GM23338 (cell line): ENCODE data around the gene GAS6. TPM values are rescaled to one million over a fixed set of nuclear protein-coding genes. Genes with fewer than 3 reads are reported as not detected.

Source experiments
- ATAC-seq: fragments of 200-7000 bp; cut with Tn5 transposase; 3 replicates; pipeline ENCODE4 v1.9.1; 2020
- DNase-seq: peaks from one replicate; pipeline ENCODE4 v3.0.0-alpha.2; 2015; ENCODE audit warnings: low spot score
- H2AFZ ChIP-seq: fragments of 200-600 bp; sonication (generic); 2 replicates; pipeline ENCODE4 v1.8.0; 2016; ENCODE audit warnings: antibody characterized with exemption, mild to moderate bottlenecking, moderate library complexity
- H3F3A ChIP-seq: fragments of 200-600 bp; sonication (generic); replicated peaks from 2 replicates; pipeline ENCODE4 v1.8.0; 2017; ENCODE audit warnings: antibody characterized with exemption, mixed run types, low read depth
- H3K27ac ChIP-seq: fragments of 200-600 bp; sonication (generic); 2 replicates; pipeline ENCODE4 v1.6.1; 2016; ENCODE audit warnings: low read depth
- H3K27me3 ChIP-seq: fragments of 200-600 bp; sonication (generic); 2 replicates; pipeline ENCODE4 v1.8.0; 2016; ENCODE audit warnings: mild to moderate bottlenecking, mixed run types, moderate library complexity; ENCODE audit not compliant: insufficient read depth
- H3K36me3 ChIP-seq: fragments of 200-600 bp; sonication (generic); 2 replicates; pipeline ENCODE4 v1.8.0; 2016; ENCODE audit warnings: mild to moderate bottlenecking; ENCODE audit not compliant: insufficient read depth
- H3K4me1 ChIP-seq: fragments of 200-600 bp; sonication (generic); 2 replicates; pipeline ENCODE4 v1.8.0; 2016; ENCODE audit warnings: mild to moderate bottlenecking, moderate library complexity; ENCODE audit not compliant: insufficient read depth
- H3K4me2 ChIP-seq: fragments of 200-600 bp; sonication (generic); 2 replicates; pipeline ENCODE4 v1.7.1; 2017; ENCODE audit warnings: mixed run types
- H3K4me3 ChIP-seq: fragments of 200-600 bp; sonication (generic); 2 replicates; pipeline ENCODE4 v1.6.1; 2016; ENCODE audit warnings: mixed run types
- H3K79me2 ChIP-seq: fragments of 200-600 bp; sonication (generic); replicated peaks from 2 replicates; pipeline ENCODE4 v1.8.0; 2017; ENCODE audit warnings: mild to moderate bottlenecking; ENCODE audit not compliant: insufficient read depth
- H3K9me2 ChIP-seq: fragments of 200-600 bp; sonication (generic); 2 replicates; pipeline ENCODE4 v1.8.0; 2017; ENCODE audit not compliant: insufficient read depth
- H4K20me1 ChIP-seq: fragments of 200-600 bp; sonication (generic); replicated peaks from 2 replicates; pipeline ENCODE4 v1.8.0; 2017; ENCODE audit warnings: mild to moderate bottlenecking; ENCODE audit not compliant: insufficient read depth
- H3K27ac Mint-ChIP-seq: 2 replicates; pipeline ENCODE4 v1.8.0; 2020; ENCODE audit warnings: inconsistent platforms, mild to moderate bottlenecking, moderate library complexity, mixed read lengths
- H3K27me3 Mint-ChIP-seq: 3 replicates; pipeline ENCODE4 v1.8.0; 2022; ENCODE audit warnings: low read depth, mild to moderate bottlenecking, moderate library complexity, mixed read lengths, inconsistent platforms; ENCODE audit not compliant: insufficient read depth, poor library complexity
- H3K36me3 Mint-ChIP-seq: 3 replicates; pipeline ENCODE4 v1.8.0; 2021; ENCODE audit warnings: low read depth, mild to moderate bottlenecking, inconsistent platforms, moderate library complexity, mixed read lengths
- H3K4me1 Mint-ChIP-seq: 3 replicates; pipeline ENCODE4 v1.8.0; 2020; ENCODE audit warnings: mild to moderate bottlenecking, inconsistent platforms, mixed read lengths
- H3K4me3 Mint-ChIP-seq: 3 replicates; pipeline ENCODE4 v1.8.0; 2021; ENCODE audit warnings: moderate library complexity, mild to moderate bottlenecking, inconsistent platforms, mixed read lengths
- H3K9me3 Mint-ChIP-seq: 3 replicates; pipeline ENCODE4 v1.8.0; 2020; ENCODE audit warnings: moderate library complexity, mild to moderate bottlenecking, inconsistent platforms, mixed read lengths
- EZH2 ChIP-seq: fragments of 200-600 bp; sonication (generic); IDR thresholded peaks from one replicate; pipeline ENCODE4 v1.8.0; 2017; ENCODE audit warnings: antibody characterized with exemption, mild to moderate bottlenecking, low read depth; ENCODE audit not compliant: unreplicated experiment
- JUNB ChIP-seq: IDR thresholded peaks from one replicate; pipeline ENCODE4 v1.6.1; 2016; ENCODE audit warnings: antibody characterized with exemption; ENCODE audit not compliant: unreplicated experiment
- NANOG ChIP-seq: IDR thresholded peaks from 2 replicates; pipeline ENCODE4 v1.6.1; 2016; ENCODE audit warnings: antibody characterized with exemption, borderline replicate concordance
- POLR2AphosphoS5 ChIP-seq: IDR thresholded peaks from 2 replicates; pipeline ENCODE4 v1.6.1; 2016; ENCODE audit warnings: antibody characterized with exemption, low read depth
- STAT1 ChIP-seq: IDR thresholded peaks from one replicate; pipeline ENCODE4 v1.6.1; 2016; ENCODE audit warnings: antibody characterized with exemption; ENCODE audit not compliant: unreplicated experiment
- ZNF114 ChIP-seq: fragments of 250-450 bp; sonication (Bioruptor Pico); IDR thresholded peaks from 2 replicates; pipeline ENCODE4 v1.5.0; 2020; ENCODE audit warnings: mild to moderate bottlenecking, moderate library complexity
- ZNF331 ChIP-seq: fragments of 250-450 bp; sonication (Bioruptor Pico); IDR thresholded peaks from 2 replicates; pipeline ENCODE4 v1.5.0; 2020; ENCODE audit warnings: low read depth, mild to moderate bottlenecking, moderate library complexity
- polyA plus RNA-seq: library from polyadenylated mRNA; unstranded; fragments of >200 nt; fragmentation: Nextera tagmentation; extraction: Ambion mirVana; gene quantifications from 2 replicates; pipeline ENCODE4 v1.2.1, GENCODE V29; 2016
- total RNA-seq: library from RNA; depleted of rRNA; stranded (reverse); fragments of >200 nt; shearing (Covaris generic); gene quantifications from 2 replicates; pipeline ENCODE4 v1.2.3, GENCODE V29; 2014
- TF ChIP-seq, protein P1 (sequence below): IDR thresholded peaks from one replicate; pipeline ENCODE4 v1.6.1; 2018; ENCODE audit warnings: antibody characterized with exemption; ENCODE audit not compliant: unreplicated experiment
- TF ChIP-seq, protein P2 (sequence below): IDR thresholded peaks from 2 replicates; pipeline ENCODE4 v1.6.1; 2016; ENCODE audit warnings: antibody characterized with exemption
- TF ChIP-seq, protein P3 (sequence below): fragments of 250-450 bp; sonication (Bioruptor Pico); IDR thresholded peaks from 2 replicates; pipeline ENCODE4 v1.5.0; 2020; ENCODE audit warnings: mild to moderate bottlenecking, moderate library complexity

Gene GAS6
- total and polyA plus RNA-seq, 2 experiments from 2014 or later: 7.9 to 21.2 TPM

DNA sequence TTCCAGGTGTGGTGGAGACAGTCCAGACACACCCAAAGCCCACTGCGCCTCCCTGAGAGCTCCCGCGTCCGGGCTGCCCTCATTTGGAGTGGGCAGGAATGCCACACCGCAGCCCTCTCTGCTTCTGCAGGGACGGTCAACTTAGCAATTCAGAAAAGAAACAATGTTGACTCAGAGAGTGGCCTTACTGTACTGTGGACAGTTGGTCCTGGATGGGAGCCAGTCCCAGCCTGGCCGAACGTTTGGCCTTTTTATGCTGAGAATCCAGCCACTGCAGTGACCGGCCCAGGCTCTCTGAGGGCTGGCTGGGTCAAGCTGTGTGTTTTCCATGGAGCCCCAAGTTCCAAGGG, 7.2 kb downstream of the GAS6 start:
- no peaks in the 10 kb centered on the region for H3K36me3 ChIP-seq
- Mint-ChIP-seq H3K27me3 (peaks cover 27% of the 10 kb centered on the region), H3K4me3 (no peak overlapping the region), H3K27ac (0 out of 2 replicates have a peak overlapping the region, but pooled peaks have one; percentile 63), H3K4me1 (peaks cover 68% of the 10 kb centered on the region), H3K36me3 (peaks cover 7% of the 10 kb centered on the region), H3K9me3 (no peaks in the 10 kb centered on the region; the same call in 2 of the 3 replicates)
- H3K27ac ChIP-seq: no peak overlapping the region
- H4K20me1 ChIP-seq: no peaks in the 10 kb centered on the region
- H3K4me1 ChIP-seq: peaks cover 23% of the 10 kb centered on the region
- no peak overlapping the region for H3K4me3 ChIP-seq
- DNase-seq: no peak
- no peaks in the 10 kb centered on the region; the same call in 1 of the 2 replicates for H3K9me2 ChIP-seq
- no peak for ATAC-seq
- peaks cover 26% of the 10 kb centered on the region for H3F3A ChIP-seq
- H3K27me3 ChIP-seq: no peaks in the 10 kb centered on the region
- no peak overlapping the region for H2AFZ ChIP-seq
- H3K79me2 ChIP-seq: peaks cover 27% of the 10 kb centered on the region; the same call in 1 of the 2 replicates
- TF ChIP-seq EZH2 (no peak), POLR2AphosphoS5 (no peak), JUNB (no peak), NANOG (no peak), STAT1 (no peak), ZNF331 (CRISPR knock-in tag) (no peak), ZNF114 (no peak)
- TF ChIP-seq, protein P1, sequence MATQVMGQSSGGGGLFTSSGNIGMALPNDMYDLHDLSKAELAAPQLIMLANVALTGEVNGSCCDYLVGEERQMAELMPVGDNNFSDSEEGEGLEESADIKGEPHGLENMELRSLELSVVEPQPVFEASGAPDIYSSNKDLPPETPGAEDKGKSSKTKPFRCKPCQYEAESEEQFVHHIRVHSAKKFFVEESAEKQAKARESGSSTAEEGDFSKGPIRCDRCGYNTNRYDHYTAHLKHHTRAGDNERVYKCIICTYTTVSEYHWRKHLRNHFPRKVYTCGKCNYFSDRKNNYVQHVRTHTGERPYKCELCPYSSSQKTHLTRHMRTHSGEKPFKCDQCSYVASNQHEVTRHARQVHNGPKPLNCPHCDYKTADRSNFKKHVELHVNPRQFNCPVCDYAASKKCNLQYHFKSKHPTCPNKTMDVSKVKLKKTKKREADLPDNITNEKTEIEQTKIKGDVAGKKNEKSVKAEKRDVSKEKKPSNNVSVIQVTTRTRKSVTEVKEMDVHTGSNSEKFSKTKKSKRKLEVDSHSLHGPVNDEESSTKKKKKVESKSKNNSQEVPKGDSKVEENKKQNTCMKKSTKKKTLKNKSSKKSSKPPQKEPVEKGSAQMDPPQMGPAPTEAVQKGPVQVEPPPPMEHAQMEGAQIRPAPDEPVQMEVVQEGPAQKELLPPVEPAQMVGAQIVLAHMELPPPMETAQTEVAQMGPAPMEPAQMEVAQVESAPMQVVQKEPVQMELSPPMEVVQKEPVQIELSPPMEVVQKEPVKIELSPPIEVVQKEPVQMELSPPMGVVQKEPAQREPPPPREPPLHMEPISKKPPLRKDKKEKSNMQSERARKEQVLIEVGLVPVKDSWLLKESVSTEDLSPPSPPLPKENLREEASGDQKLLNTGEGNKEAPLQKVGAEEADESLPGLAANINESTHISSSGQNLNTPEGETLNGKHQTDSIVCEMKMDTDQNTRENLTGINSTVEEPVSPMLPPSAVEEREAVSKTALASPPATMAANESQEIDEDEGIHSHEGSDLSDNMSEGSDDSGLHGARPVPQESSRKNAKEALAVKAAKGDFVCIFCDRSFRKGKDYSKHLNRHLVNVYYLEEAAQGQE: no peak
- TF ChIP-seq, protein P2, sequence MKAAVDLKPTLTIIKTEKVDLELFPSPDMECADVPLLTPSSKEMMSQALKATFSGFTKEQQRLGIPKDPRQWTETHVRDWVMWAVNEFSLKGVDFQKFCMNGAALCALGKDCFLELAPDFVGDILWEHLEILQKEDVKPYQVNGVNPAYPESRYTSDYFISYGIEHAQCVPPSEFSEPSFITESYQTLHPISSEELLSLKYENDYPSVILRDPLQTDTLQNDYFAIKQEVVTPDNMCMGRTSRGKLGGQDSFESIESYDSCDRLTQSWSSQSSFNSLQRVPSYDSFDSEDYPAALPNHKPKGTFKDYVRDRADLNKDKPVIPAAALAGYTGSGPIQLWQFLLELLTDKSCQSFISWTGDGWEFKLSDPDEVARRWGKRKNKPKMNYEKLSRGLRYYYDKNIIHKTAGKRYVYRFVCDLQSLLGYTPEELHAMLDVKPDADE: no peak
- TF ChIP-seq, protein P3, sequence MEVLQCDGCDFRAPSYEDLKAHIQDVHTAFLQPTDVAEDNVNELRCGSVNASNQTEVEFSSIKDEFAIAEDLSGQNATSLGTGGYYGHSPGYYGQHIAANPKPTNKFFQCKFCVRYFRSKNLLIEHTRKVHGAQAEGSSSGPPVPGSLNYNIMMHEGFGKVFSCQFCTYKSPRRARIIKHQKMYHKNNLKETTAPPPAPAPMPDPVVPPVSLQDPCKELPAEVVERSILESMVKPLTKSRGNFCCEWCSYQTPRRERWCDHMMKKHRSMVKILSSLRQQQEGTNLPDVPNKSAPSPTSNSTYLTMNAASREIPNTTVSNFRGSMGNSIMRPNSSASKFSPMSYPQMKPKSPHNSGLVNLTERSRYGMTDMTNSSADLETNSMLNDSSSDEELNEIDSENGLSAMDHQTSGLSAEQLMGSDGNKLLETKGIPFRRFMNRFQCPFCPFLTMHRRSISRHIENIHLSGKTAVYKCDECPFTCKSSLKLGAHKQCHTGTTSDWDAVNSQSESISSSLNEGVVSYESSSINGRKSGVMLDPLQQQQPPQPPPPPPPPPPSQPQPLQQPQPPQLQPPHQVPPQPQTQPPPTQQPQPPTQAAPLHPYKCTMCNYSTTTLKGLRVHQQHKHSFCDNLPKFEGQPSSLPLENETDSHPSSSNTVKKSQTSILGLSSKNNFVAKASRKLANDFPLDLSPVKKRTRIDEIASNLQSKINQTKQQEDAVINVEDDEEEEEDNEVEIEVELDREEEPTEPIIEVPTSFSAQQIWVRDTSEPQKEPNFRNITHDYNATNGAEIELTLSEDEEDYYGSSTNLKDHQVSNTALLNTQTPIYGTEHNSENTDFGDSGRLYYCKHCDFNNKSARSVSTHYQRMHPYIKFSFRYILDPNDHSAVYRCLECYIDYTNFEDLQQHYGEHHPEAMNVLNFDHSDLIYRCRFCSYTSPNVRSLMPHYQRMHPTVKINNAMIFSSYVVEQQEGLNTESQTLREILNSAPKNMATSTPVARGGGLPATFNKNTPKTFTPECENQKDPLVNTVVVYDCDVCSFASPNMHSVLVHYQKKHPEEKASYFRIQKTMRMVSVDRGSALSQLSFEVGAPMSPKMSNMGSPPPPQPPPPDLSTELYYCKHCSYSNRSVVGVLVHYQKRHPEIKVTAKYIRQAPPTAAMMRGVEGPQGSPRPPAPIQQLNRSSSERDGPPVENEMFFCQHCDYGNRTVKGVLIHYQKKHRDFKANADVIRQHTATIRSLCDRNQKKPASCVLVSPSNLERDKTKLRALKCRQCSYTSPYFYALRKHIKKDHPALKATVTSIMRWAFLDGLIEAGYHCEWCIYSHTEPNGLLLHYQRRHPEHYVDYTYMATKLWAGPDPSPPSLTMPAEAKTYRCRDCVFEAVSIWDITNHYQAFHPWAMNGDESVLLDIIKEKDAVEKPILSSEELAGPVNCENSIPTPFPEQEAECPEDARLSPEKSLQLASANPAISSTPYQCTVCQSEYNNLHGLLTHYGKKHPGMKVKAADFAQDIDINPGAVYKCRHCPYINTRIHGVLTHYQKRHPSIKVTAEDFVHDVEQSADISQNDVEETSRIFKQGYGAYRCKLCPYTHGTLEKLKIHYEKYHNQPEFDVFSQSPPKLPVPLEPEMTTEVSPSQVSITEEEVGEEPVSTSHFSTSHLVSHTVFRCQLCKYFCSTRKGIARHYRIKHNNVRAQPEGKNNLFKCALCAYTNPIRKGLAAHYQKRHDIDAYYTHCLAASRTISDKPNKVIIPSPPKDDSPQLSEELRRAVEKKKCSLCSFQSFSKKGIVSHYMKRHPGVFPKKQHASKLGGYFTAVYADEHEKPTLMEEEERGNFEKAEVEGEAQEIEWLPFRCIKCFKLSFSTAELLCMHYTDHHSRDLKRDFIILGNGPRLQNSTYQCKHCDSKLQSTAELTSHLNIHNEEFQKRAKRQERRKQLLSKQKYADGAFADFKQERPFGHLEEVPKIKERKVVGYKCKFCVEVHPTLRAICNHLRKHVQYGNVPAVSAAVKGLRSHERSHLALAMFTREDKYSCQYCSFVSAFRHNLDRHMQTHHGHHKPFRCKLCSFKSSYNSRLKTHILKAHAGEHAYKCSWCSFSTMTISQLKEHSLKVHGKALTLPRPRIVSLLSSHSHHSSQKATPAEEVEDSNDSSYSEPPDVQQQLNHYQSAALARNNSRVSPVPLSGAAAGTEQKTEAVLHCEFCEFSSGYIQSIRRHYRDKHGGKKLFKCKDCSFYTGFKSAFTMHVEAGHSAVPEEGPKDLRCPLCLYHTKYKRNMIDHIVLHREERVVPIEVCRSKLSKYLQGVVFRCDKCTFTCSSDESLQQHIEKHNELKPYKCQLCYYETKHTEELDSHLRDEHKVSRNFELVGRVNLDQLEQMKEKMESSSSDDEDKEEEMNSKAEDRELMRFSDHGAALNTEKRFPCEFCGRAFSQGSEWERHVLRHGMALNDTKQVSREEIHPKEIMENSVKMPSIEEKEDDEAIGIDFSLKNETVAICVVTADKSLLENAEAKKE (CRISPR knock-in tag): no peak
- no peak overlapping the region for H3K4me2 ChIP-seq
